HepG2 (cell line): ENCODE measurements around the gene EPB41. TPM values are rescaled to one million over a fixed set of nuclear protein-coding genes. Genes with fewer than 3 reads are reported as not detected.
A peak's percentile ranks its signal among the peaks of the same experiment; 100 is the strongest.

Source experiments
- EP300 ChIP-seq, 3 experiments: sonication (generic) in 1 of 3; formaldehyde crosslinking in 1 of 3; IDR thresholded peaks; 2 replicates each; pipeline versions ENCODE4 v1.5.1 to v1.6.1; 2011 to 2020; ENCODE audit warnings: low read depth in 2 of 3, low read length in 2 of 3, borderline replicate concordance in 1 of 3, improper control_type of control experiment in 1 of 3, mild to moderate bottlenecking in 1 of 3, missing genetic modification reagents in 1 of 3, moderate library complexity in 1 of 3
- FOXK2 ChIP-seq: fragments of 450-650 bp; IDR thresholded peaks from 2 replicates; pipeline ENCODE4 v1.6.1; 2016
- FOXO1 ChIP-seq: sonication (generic); formaldehyde crosslinking; IDR thresholded peaks from 2 replicates; pipeline ENCODE4 v1.4.0; 2020; ENCODE audit warnings: missing genetic modification reagents
- NFE2L1 ChIP-seq: sonication (generic); formaldehyde crosslinking; IDR thresholded peaks from 2 replicates; pipeline ENCODE4 v1.4.0; 2020; ENCODE audit warnings: missing genetic modification reagents, mild to moderate bottlenecking, borderline replicate concordance
- NFYB ChIP-seq: sonication (generic); formaldehyde crosslinking; IDR thresholded peaks from 2 replicates; pipeline ENCODE4 v1.4.0; 2020; ENCODE audit warnings: missing genetic modification reagents
- PCBP2 ChIP-seq: fragments of 200-400 bp; formaldehyde crosslinking; optimal IDR thresholded peaks from 2 replicates; pipeline ENCODE3; 2018; ENCODE audit warnings: low read length, low read depth; ENCODE audit not compliant: poor library complexity, severe bottlenecking
- RBM22 ChIP-seq: fragments of 200-400 bp; formaldehyde crosslinking; optimal IDR thresholded peaks from 2 replicates; pipeline ENCODE3; 2017; ENCODE audit warnings: mild to moderate bottlenecking, low read length, moderate library complexity
- RORA ChIP-seq: sonication (generic); formaldehyde crosslinking; IDR thresholded peaks from 2 replicates; pipeline ENCODE4 v1.5.0; 2020; ENCODE audit warnings: mild to moderate bottlenecking, missing genetic modification reagents, moderate library complexity
- SMC3 ChIP-seq: IDR thresholded peaks from 2 replicates; pipeline ENCODE4 v1.6.1; 2011; ENCODE audit warnings: low read length, improper control_type of control experiment
- SOX5 ChIP-seq: IDR thresholded peaks from 2 replicates; pipeline ENCODE4 v1.6.1; 2016; ENCODE audit warnings: borderline replicate concordance
- STAG1 ChIP-seq: sonication (generic); formaldehyde crosslinking; IDR thresholded peaks from 2 replicates; pipeline ENCODE4 v1.4.0; 2020; ENCODE audit warnings: missing genetic modification reagents
- TMF1 ChIP-seq: sonication (generic); formaldehyde crosslinking; IDR thresholded peaks from 2 replicates; pipeline ENCODE4 v1.8.1; 2022; ENCODE audit warnings: low read depth, missing genetic modification reagents
- XRCC5 ChIP-seq: fragments of 200-400 bp; formaldehyde crosslinking; optimal IDR thresholded peaks from 2 replicates; pipeline ENCODE3; 2017; ENCODE audit warnings: mild to moderate bottlenecking, low read length
- YY1 ChIP-seq: IDR thresholded peaks from 2 replicates; pipeline ENCODE4 v1.6.1; 2011; ENCODE audit warnings: low read length, low read depth, moderate library complexity, mild to moderate bottlenecking; ENCODE audit not compliant: insufficient read depth, insufficient replicate concordance
- ZNF292 ChIP-seq: sonication (generic); formaldehyde crosslinking; IDR thresholded peaks from 2 replicates; pipeline ENCODE4 v1.8.1; 2022; ENCODE audit warnings: mild to moderate bottlenecking, low read depth, missing genetic modification reagents, borderline replicate concordance
- ZNF3 ChIP-seq: IDR thresholded peaks from 2 replicates; pipeline ENCODE4 v1.7.0; 2017; ENCODE audit warnings: inconsistent platforms
- ZNF616 ChIP-seq: sonication (generic); formaldehyde crosslinking; IDR thresholded peaks from 2 replicates; pipeline ENCODE4 v1.5.0; 2020; ENCODE audit warnings: low read depth, mild to moderate bottlenecking, missing genetic modification reagents
- ZNF782 ChIP-seq: sonication (generic); formaldehyde crosslinking; IDR thresholded peaks from 2 replicates; pipeline ENCODE4 v1.4.0; 2020; ENCODE audit warnings: missing genetic modification reagents, mild to moderate bottlenecking, borderline replicate concordance
- ZNF792 ChIP-seq: IDR thresholded peaks from 2 replicates; pipeline ENCODE4 v1.6.1; 2016
- ZSCAN31 ChIP-seq: sonication (generic); formaldehyde crosslinking; IDR thresholded peaks from 2 replicates; pipeline ENCODE4 v1.5.0; 2020; ENCODE audit warnings: low read depth, mild to moderate bottlenecking, missing genetic modification reagents
- polyA plus RNA-seq, 8 experiments: library from polyadenylated mRNA; depleted of rRNA in 3 of 8; stranded (reverse) in 7 of 8; unstranded in 1 of 8; fragments of >200 nt; fragmentation: Illumina TruSeq in 4 of 8; extraction: Trizol in 4 of 8; gene quantifications; 2 replicates each; pipeline versions ENCODE4 v1.2.1 to v1.2.3, GENCODE V29; 2011 to 2016; ENCODE audit warnings: low read depth in 4 of 8, missing spikeins in 1 of 8, mixed read lengths in 1 of 8; ENCODE audit not compliant: insufficient read depth in 1 of 8
- total RNA-seq, 5 experiments: library from RNA; depleted of rRNA; stranded (reverse); fragments of >200 nt; fragmentation: Illumina TruSeq; extraction: Trizol; gene quantifications; 2 replicates each; pipeline ENCODE4 v1.2.3, GENCODE V29; 2016; ENCODE audit warnings: low read depth in 1 of 5
- TF ChIP-seq, protein P1 (sequence below): sonication (generic); formaldehyde crosslinking; IDR thresholded peaks from 2 replicates; pipeline ENCODE4 v1.8.0; 2022; ENCODE audit warnings: mild to moderate bottlenecking, missing genetic modification reagents; ENCODE audit not compliant: insufficient replicate concordance
- TF ChIP-seq, protein P2 (sequence below): sonication (generic); formaldehyde crosslinking; IDR thresholded peaks from 2 replicates; pipeline ENCODE4 v1.4.0; 2020; ENCODE audit warnings: missing genetic modification reagents
- TF ChIP-seq, protein P3 (sequence below): sonication (generic); formaldehyde crosslinking; IDR thresholded peaks from 2 replicates; pipeline ENCODE4 v1.5.0; 2020; ENCODE audit warnings: missing genetic modification reagents, mild to moderate bottlenecking, borderline replicate concordance

The EPB41 gene
- total and polyA plus RNA-seq, 2 of the 13 experiments (the other 11 are each of a cell fraction or from before 2014, with no cell fraction given) = 34.5 to 46.7 TPM

DNA sequence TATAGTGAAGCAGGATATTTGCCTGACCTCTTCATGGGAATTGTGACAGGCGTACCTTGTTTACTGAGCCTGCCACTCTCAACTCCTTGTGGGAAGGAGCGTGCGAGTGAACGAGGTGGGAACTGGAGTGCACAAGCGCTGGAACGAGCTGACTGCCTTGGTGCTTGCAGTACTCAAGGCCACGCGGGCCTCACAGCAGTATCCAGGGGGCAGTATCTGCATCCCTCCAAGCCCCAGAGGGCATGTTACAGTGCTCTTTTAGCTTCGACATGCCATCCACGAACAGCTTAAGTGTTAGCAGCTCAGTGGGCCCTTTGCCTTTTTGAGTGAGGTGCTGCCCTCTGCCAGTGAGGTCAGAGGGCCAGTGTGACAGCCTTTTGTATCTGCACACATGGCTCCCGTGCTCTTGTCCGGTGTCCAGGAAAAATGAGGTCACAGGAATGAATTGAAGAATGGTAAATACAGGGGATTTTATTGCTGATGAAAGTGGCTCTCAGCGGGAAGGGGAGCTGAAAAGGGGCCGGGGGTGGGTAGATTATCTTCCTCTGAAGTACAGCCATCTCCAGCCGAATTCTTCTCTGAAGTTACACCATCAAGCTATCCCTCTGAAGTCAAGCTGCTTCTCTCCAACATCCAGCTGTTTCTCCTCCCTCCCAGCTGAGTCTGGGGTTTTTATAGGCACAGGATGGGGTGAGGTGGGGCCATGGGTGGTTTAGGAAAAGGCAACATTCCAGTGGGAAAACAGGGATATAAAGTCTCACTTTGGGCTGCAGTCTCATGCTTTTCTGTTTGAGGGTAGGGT is 69.3 kb downstream of the EPB41 start (continued):
- TF ChIP-seq ZNF292 (CRISPR knock-in tag) (peak; percentile 77; the same call in 1 of the 2 replicates), NFYB (CRISPR knock-in tag) (no peak), FOXO1 (CRISPR knock-in tag) (peak; percentile 62), ZNF3 (CRISPR knock-in tag) (0 out of 2 replicates have a peak, but pooled peaks have one; percentile 45), RBM22 (no peak), PCBP2 (no peak), SOX5 (CRISPR knock-in tag) (no peak), ZNF792 (no peak), XRCC5 (peak; percentile 77), ZNF782 (CRISPR knock-in tag) (no peak), YY1 (peak; percentile 21), ZSCAN31 (CRISPR knock-in tag) (no peak), ZNF616 (CRISPR knock-in tag) (no peak), TMF1 (CRISPR knock-in tag) (no peak), FOXK2 (no peak), RORA (no peak), SMC3 (peak; percentile 33; the same call in 1 of the 2 replicates), EP300 (IDR thresholded peaks at IDR 0.05; ENCODE audit: low read depth in 2 of 2, low read length in 2 of 2) (0 out of 4 replicates have a peak, but pooled peaks of 1 of the 2 experiments have one; percentile 14), EP300 (CRISPR knock-in tag; IDR thresholded peaks at IDR 0.05; ENCODE audit: borderline replicate concordance) (no peak), STAG1 (CRISPR knock-in tag) (peak; percentile 62), NFE2L1 (CRISPR knock-in tag) (no peak)
- TF ChIP-seq, protein P1, sequence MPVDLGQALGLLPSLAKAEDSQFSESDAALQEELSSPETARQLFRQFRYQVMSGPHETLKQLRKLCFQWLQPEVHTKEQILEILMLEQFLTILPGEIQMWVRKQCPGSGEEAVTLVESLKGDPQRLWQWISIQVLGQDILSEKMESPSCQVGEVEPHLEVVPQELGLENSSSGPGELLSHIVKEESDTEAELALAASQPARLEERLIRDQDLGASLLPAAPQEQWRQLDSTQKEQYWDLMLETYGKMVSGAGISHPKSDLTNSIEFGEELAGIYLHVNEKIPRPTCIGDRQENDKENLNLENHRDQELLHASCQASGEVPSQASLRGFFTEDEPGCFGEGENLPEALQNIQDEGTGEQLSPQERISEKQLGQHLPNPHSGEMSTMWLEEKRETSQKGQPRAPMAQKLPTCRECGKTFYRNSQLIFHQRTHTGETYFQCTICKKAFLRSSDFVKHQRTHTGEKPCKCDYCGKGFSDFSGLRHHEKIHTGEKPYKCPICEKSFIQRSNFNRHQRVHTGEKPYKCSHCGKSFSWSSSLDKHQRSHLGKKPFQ (CRISPR knock-in tag) = peak; percentile 96
- TF ChIP-seq, protein P2, sequence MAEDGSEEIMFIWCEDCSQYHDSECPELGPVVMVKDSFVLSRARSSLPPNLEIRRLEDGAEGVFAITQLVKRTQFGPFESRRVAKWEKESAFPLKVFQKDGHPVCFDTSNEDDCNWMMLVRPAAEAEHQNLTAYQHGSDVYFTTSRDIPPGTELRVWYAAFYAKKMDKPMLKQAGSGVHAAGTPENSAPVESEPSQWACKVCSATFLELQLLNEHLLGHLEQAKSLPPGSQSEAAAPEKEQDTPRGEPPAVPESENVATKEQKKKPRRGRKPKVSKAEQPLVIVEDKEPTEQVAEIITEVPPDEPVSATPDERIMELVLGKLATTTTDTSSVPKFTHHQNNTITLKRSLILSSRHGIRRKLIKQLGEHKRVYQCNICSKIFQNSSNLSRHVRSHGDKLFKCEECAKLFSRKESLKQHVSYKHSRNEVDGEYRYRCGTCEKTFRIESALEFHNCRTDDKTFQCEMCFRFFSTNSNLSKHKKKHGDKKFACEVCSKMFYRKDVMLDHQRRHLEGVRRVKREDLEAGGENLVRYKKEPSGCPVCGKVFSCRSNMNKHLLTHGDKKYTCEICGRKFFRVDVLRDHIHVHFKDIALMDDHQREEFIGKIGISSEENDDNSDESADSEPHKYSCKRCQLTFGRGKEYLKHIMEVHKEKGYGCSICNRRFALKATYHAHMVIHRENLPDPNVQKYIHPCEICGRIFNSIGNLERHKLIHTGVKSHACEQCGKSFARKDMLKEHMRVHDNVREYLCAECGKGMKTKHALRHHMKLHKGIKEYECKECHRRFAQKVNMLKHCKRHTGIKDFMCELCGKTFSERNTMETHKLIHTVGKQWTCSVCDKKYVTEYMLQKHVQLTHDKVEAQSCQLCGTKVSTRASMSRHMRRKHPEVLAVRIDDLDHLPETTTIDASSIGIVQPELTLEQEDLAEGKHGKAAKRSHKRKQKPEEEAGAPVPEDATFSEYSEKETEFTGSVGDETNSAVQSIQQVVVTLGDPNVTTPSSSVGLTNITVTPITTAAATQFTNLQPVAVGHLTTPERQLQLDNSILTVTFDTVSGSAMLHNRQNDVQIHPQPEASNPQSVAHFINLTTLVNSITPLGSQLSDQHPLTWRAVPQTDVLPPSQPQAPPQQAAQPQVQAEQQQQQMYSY (CRISPR knock-in tag) = no peak
- TF ChIP-seq, protein P3, sequence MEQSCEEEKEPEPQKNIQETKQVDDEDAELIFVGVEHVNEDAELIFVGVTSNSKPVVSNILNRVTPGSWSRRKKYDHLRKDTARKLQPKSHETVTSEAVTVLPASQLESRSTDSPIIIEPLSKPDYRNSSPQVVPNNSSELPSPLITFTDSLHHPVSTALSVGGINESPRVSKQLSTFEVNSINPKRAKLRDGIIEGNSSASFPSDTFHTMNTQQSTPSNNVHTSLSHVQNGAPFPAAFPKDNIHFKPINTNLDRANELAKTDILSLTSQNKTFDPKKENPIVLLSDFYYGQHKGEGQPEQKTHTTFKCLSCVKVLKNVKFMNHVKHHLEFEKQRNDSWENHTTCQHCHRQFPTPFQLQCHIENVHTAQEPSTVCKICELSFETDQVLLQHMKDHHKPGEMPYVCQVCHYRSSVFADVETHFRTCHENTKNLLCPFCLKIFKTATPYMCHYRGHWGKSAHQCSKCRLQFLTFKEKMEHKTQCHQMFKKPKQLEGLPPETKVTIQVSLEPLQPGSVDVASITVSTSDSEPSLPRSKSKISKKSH (CRISPR knock-in tag) = no peak
